ENCODE results near the gene RNF103.

DNA sequence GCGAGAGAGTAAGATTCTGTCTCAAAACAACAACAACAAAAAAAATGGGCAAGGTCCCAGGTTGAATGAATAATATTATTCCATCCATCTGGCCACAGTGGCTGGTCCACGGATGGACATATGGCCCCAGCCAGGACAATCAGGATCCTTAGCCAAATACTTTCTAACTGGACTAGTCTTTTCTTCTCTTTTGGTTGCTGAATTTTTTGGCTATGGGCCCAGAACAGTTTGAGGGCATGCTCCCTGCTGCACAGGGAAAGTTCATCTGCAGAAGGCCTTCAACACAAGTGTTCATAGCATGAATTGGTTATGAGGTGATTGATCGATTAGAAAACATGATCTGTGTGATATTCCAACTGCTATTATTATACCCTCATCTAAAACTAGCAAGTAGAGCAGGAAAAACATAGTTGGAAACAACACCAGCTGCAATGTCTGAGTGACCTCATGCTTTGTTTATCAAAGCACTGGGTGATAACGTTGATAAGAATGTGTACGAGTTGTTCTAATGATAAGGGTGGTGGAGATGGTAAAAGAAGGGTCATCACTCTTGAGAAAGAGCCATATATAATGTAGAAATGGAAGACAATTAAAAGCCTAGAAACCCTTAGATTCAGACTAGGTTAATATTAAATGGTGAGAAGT is 47.8 kb upstream of the RNF103 start:
- TF ChIP-seq, protein P1, sequence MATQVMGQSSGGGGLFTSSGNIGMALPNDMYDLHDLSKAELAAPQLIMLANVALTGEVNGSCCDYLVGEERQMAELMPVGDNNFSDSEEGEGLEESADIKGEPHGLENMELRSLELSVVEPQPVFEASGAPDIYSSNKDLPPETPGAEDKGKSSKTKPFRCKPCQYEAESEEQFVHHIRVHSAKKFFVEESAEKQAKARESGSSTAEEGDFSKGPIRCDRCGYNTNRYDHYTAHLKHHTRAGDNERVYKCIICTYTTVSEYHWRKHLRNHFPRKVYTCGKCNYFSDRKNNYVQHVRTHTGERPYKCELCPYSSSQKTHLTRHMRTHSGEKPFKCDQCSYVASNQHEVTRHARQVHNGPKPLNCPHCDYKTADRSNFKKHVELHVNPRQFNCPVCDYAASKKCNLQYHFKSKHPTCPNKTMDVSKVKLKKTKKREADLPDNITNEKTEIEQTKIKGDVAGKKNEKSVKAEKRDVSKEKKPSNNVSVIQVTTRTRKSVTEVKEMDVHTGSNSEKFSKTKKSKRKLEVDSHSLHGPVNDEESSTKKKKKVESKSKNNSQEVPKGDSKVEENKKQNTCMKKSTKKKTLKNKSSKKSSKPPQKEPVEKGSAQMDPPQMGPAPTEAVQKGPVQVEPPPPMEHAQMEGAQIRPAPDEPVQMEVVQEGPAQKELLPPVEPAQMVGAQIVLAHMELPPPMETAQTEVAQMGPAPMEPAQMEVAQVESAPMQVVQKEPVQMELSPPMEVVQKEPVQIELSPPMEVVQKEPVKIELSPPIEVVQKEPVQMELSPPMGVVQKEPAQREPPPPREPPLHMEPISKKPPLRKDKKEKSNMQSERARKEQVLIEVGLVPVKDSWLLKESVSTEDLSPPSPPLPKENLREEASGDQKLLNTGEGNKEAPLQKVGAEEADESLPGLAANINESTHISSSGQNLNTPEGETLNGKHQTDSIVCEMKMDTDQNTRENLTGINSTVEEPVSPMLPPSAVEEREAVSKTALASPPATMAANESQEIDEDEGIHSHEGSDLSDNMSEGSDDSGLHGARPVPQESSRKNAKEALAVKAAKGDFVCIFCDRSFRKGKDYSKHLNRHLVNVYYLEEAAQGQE (IDR thresholded peaks at IDR 0.05; ENCODE audit: low read depth) = no peak
- TF ChIP-seq YY1 (IDR thresholded peaks at IDR 0.05; ENCODE audit: low read depth) (no peak), RAD21 (IDR thresholded peaks at IDR 0.05; ENCODE audit: low read depth) (no peak)
